Kidney glomerular epithelial cell (primary cell): ENCODE measurements around the gene PES1.
A peak's percentile ranks its signal among the peaks of the same experiment; 100 is the strongest.
"Not testable (repeated sequence)": the region's sequence is repeated elsewhere in the genome, so short reads cannot be mapped to it uniquely, and the experiment has no call there.

Experiments used
- DNase-seq: peaks from one replicate; lab custom pipeline; 2025; lab: John Stamatoyannopoulos, UW

Gene PES1

GRCh38 chr22:30574095-30574981 lies 17.4 kb downstream of the PES1 start, which contains the start of gene GAL3ST1:
GAL3ST1 (minus strand) TSS chr22:30574665; CDS start chr22:30557392, 17,273 bp downstream.
- peak; percentile 64 for DNase-seq

GRCh38 chr22:30573594-30574094 lies 18.1 kb downstream of the PES1 start:
- no peak for DNase-seq

- peak; percentile 39 for DNase-seq
Measured at GRCh38 chr22:30572840-30573593, 18.7 kb downstream of the PES1 start.

- DNase-seq, result no peak
Measured at GRCh38 chr22:30572210-30572609, 19.5 kb downstream of the PES1 start.

- DNase-seq, result no peak
Measured at GRCh38 chr22:30569674-30570202, 22.0 kb downstream of the PES1 start.

GRCh38 chr22:30568137-30568805 lies 23.4 kb downstream of the PES1 start:
- no peak for DNase-seq

GRCh38 chr22:30567277-30567676 lies 24.4 kb downstream of the PES1 start:
- not testable (repeated sequence) for DNase-seq

GRCh38 chr22:30566125-30566524 lies 25.6 kb downstream of the PES1 start:
- DNase-seq, result no peak

- no peak for DNase-seq
Measured at GRCh38 chr22:30565341-30565740, 26.4 kb downstream of the PES1 start.

GRCh38 chr22:30564761-30565119 lies 27.0 kb downstream of the PES1 start:
- DNase-seq, result no peak

GRCh38 chr22:30564045-30564760 lies 27.5 kb downstream of the PES1 start:
- DNase-seq, result no peak

GRCh38 chr22:30562366-30562765 lies 29.3 kb downstream of the PES1 start:
- DNase-seq, result peak; percentile 77

- no peak for DNase-seq
Measured at GRCh38 chr22:30561402-30562189, 30.1 kb downstream of the PES1 start.

GRCh38 chr22:30560643-30561202 lies 31.0 kb downstream of the PES1 start:
- DNase-seq, result not testable (repeated sequence)

GRCh38 chr22:30559889-30560288 lies 31.8 kb downstream of the PES1 start:
- no peak for DNase-seq

GRCh38 chr22:30557243-30557642 lies 34.5 kb downstream of the PES1 start:
- DNase-seq, result no peak

- DNase-seq, result no peak
Measured at GRCh38 chr22:30556388-30556787, 35.3 kb downstream of the PES1 start.

- DNase-seq, result no peak
Measured at GRCh38 chr22:30555282-30556210, 36.2 kb downstream of the PES1 start.

GRCh38 chr22:30553971-30554370 lies 37.7 kb downstream of the PES1 start:
- no peak for DNase-seq
